B cell (primary cell): ENCODE results near the gene PPP1R13B.
"Not testable (repeated sequence)": the region's sequence is repeated elsewhere in the genome, so short reads cannot be mapped to it uniquely, and the experiment has no call there.

Experiments used
- CTCF ChIP-seq: fragments of 200-600 bp; IDR thresholded peaks from one replicate; pipeline ENCODE4 v1.8.0; 2022; ENCODE audit warnings: antibody characterized with exemption, mild to moderate bottlenecking
- EZH2 ChIP-seq: IDR thresholded peaks from 2 replicates; pipeline ENCODE4 v1.6.1; 2012; ENCODE audit warnings: borderline replicate concordance, low read depth, mild to moderate bottlenecking, moderate library complexity, low read length; ENCODE audit not compliant: insufficient read depth, poor library complexity, severe bottlenecking

DNA sequence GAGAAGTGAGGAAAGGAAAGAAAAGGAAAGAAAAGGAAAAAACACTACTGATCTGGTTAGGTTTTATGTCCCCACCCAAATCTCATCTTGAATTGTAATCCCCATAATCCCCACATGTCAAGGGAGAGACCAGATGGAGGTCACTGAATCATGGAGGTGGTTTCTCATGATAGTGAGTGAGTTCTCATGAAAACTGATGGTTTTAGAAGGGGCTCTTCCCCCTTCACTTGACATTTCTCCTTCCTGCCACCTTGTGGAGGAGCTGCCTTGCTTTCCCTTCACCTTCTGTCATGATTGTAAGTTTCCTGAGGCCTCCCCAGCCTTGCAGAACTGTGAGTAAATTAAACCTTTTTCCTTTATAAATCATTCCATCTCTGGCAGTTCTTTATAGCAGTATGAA lies 54.2 kb downstream of the PPP1R13B start:
- not testable (repeated sequence) for TF ChIP-seq CTCF, EZH2
